Measurements from ENCODE around the gene S100A7A.
"Not testable (repeated sequence)": the region's sequence is repeated elsewhere in the genome, so short reads cannot be mapped to it uniquely, and the experiment has no call there.

Gene S100A7A

GRCh38 chr1:153395776-153396175, 20.5 kb upstream of the S100A7A start:
- DNase-seq: no peak

- DNase-seq: no peak
Observed at GRCh38 chr1:153396461-153396860, 19.9 kb upstream of the S100A7A start.

GRCh38 chr1:153397051-153397923, 19.0 kb upstream of the S100A7A start:
- no peak for DNase-seq

- DNase-seq: no peak
Observed at GRCh38 chr1:153397924-153398651, 18.2 kb upstream of the S100A7A start.

- no peak for DNase-seq
Observed at GRCh38 chr1:153399401-153400055, 16.8 kb upstream of the S100A7A start.

- peak; percentile 28 to 78 (median 39) for DNase-seq
Observed at GRCh38 chr1:153400244-153400643, 16.1 kb upstream of the S100A7A start.

GRCh38 chr1:153401461-153401860, 14.9 kb upstream of the S100A7A start:
- DNase-seq: no peak

GRCh38 chr1:153402226-153402625, 14.1 kb upstream of the S100A7A start:
- no peak for DNase-seq

GRCh38 chr1:153403421-153404085, 12.8 kb upstream of the S100A7A start:
- peak in 1 of 3 experiments; percentile 80 for DNase-seq

- no peak for DNase-seq
Observed at GRCh38 chr1:153404086-153404635, 12.2 kb upstream of the S100A7A start.

GRCh38 chr1:153404768-153405167, 11.6 kb upstream of the S100A7A start:
- DNase-seq: no peak

GRCh38 chr1:153405825-153406599, 10.3 kb upstream of the S100A7A start:
- not testable (repeated sequence) for DNase-seq

- DNase-seq: not testable (repeated sequence)
Observed at GRCh38 chr1:153407274-153407673, 9.0 kb upstream of the S100A7A start.

- not testable (repeated sequence) for DNase-seq
Observed at GRCh38 chr1:153413961-153414360, 2.4 kb upstream of the S100A7A start.

GRCh38 chr1:153417136-153417888, 992 bp downstream of the S100A7A start:
- no peak for DNase-seq

- DNase-seq: not testable (repeated sequence)
Observed at GRCh38 chr1:153418758-153419435, 2.6 kb downstream of the S100A7A start.

- not testable (repeated sequence) for DNase-seq
Observed at GRCh38 chr1:153419436-153419793, 3.1 kb downstream of the S100A7A start.

- no peak for DNase-seq
Observed at GRCh38 chr1:153420306-153420705, 4.0 kb downstream of the S100A7A start.

- DNase-seq: no peak
Observed at GRCh38 chr1:153422450-153423068, 6.2 kb downstream of the S100A7A start.

GRCh38 chr1:153426809-153427208, 10.5 kb downstream of the S100A7A start:
- no peak for DNase-seq
